Measurements from ENCODE around the gene SPATA20.
A peak's percentile ranks its signal among the peaks of the same experiment; 100 is the strongest.

Gene SPATA20

GRCh38 chr17:50573866-50574611 lies 27.1 kb downstream of the SPATA20 start:
- TF ChIP-seq CTCF (conservative IDR thresholded peaks at IDR 0.05; ENCODE audit: low read depth, low read length): no peak
- Histone ChIP-seq H3K4me1 (ENCODE audit: low read depth, poor library complexity, severe bottlenecking) (no peaks in the 10 kb centered on the region), H3K36me3 (ENCODE audit: insufficient read depth) (no peaks in the 10 kb centered on the region), H3K27ac (no peak overlapping the region), H3K4me2 (no peak overlapping the region), H3K27me3 (ENCODE audit: insufficient read depth, low read depth) (peaks cover 34% of the 10 kb centered on the region), H3K79me2 (ENCODE audit: insufficient read depth, low read depth) (no peaks in the 10 kb centered on the region), H3K4me3 (IDR thresholded peaks at IDR 0.05; ENCODE audit: insufficient read depth, low read depth, low read length) (no peak overlapping the region), H3K9ac (no peak overlapping the region), H4K20me1 (ENCODE audit: insufficient read depth) (no peaks in the 10 kb centered on the region), H2AFZ (ENCODE audit: low read depth) (no peak overlapping the region)

- Histone ChIP-seq H4K20me1 (ENCODE audit: insufficient read depth) (no peaks in the 10 kb centered on the region), H3K9ac (no peak overlapping the region), H3K27me3 (ENCODE audit: insufficient read depth, low read depth) (peaks cover 49% of the 10 kb centered on the region), H3K79me2 (ENCODE audit: insufficient read depth, low read depth) (no peaks in the 10 kb centered on the region), H3K4me2 (no peak overlapping the region), H2AFZ (ENCODE audit: low read depth) (no peak overlapping the region), H3K4me1 (ENCODE audit: low read depth, poor library complexity, severe bottlenecking) (no peaks in the 10 kb centered on the region), H3K36me3 (ENCODE audit: insufficient read depth) (no peaks in the 10 kb centered on the region), H3K4me3 (IDR thresholded peaks at IDR 0.05; ENCODE audit: insufficient read depth, low read depth, low read length) (no peak overlapping the region), H3K27ac (no peak overlapping the region)
- TF ChIP-seq CTCF (conservative IDR thresholded peaks at IDR 0.05; ENCODE audit: low read depth, low read length): peak; percentile 42; the same call in 1 of the 2 replicates
Observed at GRCh38 chr17:50575581-50576210, 28.7 kb downstream of the SPATA20 start.

- Histone ChIP-seq H3K27ac (no peak overlapping the region), H3K4me3 (IDR thresholded peaks at IDR 0.05; ENCODE audit: insufficient read depth, low read depth, low read length) (no peak overlapping the region), H3K4me2 (no peak overlapping the region), H3K79me2 (ENCODE audit: insufficient read depth, low read depth) (no peaks in the 10 kb centered on the region), H4K20me1 (ENCODE audit: insufficient read depth) (no peaks in the 10 kb centered on the region), H2AFZ (ENCODE audit: low read depth) (no peak overlapping the region), H3K4me1 (ENCODE audit: low read depth, poor library complexity, severe bottlenecking) (no peaks in the 10 kb centered on the region), H3K27me3 (ENCODE audit: insufficient read depth, low read depth) (peaks cover 60% of the 10 kb centered on the region), H3K36me3 (ENCODE audit: insufficient read depth) (no peaks in the 10 kb centered on the region), H3K9ac (no peak overlapping the region)
- no peak for TF ChIP-seq CTCF (conservative IDR thresholded peaks at IDR 0.05; ENCODE audit: low read depth, low read length)
Observed at GRCh38 chr17:50576864-50577263, 29.9 kb downstream of the SPATA20 start.

GRCh38 chr17:50577451-50577954 lies 30.5 kb downstream of the SPATA20 start:
- H4K20me1 ChIP-seq (ENCODE audit: insufficient read depth): no peaks in the 10 kb centered on the region
- peaks cover 66% of the 10 kb centered on the region for H3K27me3 ChIP-seq (ENCODE audit: insufficient read depth, low read depth)
- no peaks in the 10 kb centered on the region for H3K4me1 ChIP-seq (ENCODE audit: low read depth, poor library complexity, severe bottlenecking)
- no peak overlapping the region for H3K4me2 ChIP-seq
- no peak overlapping the region for H2AFZ ChIP-seq (ENCODE audit: low read depth)
- no peaks in the 10 kb centered on the region for H3K79me2 ChIP-seq (ENCODE audit: insufficient read depth, low read depth)
- no peak overlapping the region for H3K9ac ChIP-seq
- H3K27ac ChIP-seq: no peak overlapping the region
- H3K4me3 ChIP-seq (IDR thresholded peaks at IDR 0.05; ENCODE audit: insufficient read depth, low read depth, low read length): no peak overlapping the region
- no peak for TF ChIP-seq CTCF (conservative IDR thresholded peaks at IDR 0.05; ENCODE audit: low read depth, low read length)
- no peaks in the 10 kb centered on the region for H3K36me3 ChIP-seq (ENCODE audit: insufficient read depth)
